ENCODE data around the gene SERPINB6.

The SERPINB6 gene

DNA sequence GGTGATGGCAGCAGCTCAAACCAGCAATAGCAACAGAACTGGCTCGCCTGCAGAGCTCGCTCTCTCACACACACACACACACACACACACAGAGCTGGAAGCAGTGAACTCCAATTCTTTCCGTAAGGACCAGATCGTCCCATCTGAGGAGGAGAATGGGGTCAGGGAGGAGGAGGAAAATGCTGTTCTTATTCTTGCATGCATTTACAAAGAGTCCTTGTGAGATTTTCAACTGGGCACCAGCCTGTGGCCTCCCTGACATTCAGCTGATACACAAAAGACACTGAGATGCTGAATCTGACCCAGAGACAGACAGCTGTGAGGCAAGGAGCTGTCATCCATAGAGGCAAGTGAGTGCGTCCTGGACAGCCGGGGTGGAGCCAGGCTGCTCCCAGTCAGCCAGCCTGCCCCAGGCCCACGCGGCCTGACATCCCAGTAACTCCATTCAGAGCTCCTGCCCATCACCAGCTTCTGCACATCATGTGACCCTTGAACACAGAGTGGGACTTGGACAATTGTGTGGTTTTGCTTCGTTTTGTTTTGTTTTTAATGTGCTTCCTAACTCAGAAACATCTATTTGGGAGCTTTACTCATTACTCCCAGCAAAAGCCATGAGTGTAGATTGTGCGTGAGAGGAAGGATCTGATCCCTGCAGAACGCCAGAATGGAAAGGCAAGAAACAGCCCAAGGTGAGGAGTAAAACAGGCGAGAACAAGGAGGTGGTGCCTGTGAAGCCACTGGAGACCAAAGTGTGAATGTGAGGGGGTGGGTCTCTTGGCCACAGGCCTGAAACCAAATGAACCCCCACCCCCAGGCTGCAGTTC is 70.3 kb downstream of the SERPINB6 start:
- TF ChIP-seq, protein P1, sequence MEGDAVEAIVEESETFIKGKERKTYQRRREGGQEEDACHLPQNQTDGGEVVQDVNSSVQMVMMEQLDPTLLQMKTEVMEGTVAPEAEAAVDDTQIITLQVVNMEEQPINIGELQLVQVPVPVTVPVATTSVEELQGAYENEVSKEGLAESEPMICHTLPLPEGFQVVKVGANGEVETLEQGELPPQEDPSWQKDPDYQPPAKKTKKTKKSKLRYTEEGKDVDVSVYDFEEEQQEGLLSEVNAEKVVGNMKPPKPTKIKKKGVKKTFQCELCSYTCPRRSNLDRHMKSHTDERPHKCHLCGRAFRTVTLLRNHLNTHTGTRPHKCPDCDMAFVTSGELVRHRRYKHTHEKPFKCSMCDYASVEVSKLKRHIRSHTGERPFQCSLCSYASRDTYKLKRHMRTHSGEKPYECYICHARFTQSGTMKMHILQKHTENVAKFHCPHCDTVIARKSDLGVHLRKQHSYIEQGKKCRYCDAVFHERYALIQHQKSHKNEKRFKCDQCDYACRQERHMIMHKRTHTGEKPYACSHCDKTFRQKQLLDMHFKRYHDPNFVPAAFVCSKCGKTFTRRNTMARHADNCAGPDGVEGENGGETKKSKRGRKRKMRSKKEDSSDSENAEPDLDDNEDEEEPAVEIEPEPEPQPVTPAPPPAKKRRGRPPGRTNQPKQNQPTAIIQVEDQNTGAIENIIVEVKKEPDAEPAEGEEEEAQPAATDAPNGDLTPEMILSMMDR (conservative IDR thresholded peaks at IDR 0.05), result no peak
- H3K27ac ChIP-seq, result no peak overlapping the region

DNA sequence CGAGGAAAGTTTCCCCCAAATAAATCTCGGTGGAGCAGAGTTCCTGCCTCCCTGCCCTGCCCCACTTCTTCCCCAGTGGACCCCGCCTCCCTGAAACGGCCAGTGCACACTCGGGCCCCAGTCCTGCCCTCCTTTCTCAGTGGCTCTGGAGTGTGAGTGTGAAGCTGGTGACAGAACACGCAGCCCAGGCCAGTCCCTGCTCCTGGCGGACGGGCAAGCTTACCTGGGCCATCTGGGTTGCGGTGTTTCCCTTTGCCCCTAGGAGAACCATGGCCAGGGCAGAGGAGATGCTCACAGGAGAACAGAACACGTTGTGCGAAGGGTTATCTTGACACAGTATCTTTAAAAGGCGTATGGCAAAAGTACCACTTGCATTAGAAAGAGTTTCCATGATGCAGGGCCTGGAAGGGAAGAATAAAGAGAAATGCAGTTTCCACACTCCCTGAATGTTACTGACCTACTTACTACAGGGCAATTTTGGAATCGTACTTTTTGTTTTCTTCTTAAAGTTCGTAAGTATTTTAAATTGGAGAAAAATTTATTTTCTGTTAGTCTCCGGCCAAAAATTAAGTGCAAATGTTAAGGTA is 71.1 kb downstream of the SERPINB6 start:
- no peak overlapping the region for H3K27ac ChIP-seq
- TF ChIP-seq, protein P1 (conservative IDR thresholded peaks at IDR 0.05), result no peak

DNA sequence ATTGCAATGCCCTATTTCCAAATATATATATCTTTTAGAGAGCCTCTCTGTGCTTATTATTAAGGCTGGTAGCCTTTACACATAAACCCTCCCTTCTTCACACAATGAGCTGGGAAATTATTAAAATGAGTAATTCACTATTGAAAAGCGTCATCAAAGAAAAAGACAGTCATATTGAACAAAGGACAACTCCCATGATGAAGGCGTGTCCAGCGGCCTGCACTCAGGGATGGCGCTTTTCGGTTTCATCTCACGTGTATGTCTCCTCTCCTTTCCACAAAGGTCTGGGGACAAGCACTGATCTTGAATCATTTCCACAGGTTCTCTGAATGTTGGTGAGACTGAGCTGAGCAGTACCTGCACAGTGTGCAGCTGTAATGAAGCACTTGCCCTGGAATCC is 71.8 kb downstream of the SERPINB6 start:
- TF ChIP-seq, protein P1 (conservative IDR thresholded peaks at IDR 0.05), result no peak
- H3K27ac ChIP-seq, result no peak overlapping the region

Data from VCaP (cell line).